ENCODE data around the gene ACSL4.
"Not testable (repeated sequence)": the region's sequence is repeated elsewhere in the genome, so short reads cannot be mapped to it uniquely, and the experiment has no call there.

Gene ACSL4

DNA sequence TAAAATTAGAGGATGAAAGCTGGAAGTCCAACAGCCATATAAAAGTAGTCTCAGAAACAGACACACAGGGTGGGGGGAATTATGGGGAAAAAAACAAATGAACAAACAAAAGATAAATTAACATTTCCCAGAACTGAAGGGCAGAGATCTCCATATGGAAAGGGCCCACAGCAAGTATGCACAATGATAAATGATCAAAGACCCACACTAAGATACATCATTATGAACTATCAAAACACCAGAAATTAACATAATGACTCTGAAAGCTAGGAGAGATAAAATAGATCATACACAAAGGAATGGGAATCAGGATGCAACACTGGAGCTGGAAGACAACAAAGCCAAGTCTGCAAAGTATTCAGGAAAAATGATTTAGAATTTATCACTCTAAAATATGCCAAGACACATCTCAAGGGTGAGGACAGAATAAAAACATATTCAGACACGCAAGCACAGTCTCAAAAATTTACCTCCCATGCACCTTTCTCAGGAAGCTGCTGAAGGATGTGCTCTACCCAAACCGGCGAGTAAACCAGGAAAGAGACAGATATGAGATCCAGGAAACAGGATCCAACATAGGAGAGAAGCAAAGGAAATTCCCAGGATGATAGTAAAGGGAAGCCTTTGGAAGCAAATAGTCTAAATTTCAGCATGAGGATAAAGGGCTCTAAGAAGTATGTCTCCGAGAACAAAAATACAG lies 77.4 kb downstream of the ACSL4 start:
- no peak for DNase-seq (ENCODE audit: extremely low read depth, low read depth)
- TF ChIP-seq CTCF (IDR thresholded peaks at IDR 0.05; ENCODE audit: low read depth, low read length): no peak

- TF ChIP-seq CTCF (IDR thresholded peaks at IDR 0.05; ENCODE audit: low read depth, low read length): no peak
- no peak for DNase-seq (ENCODE audit: extremely low read depth, low read depth)
Observed at GRCh38 chrX:109654516-109655109, 78.4 kb downstream of the ACSL4 start.

DNA sequence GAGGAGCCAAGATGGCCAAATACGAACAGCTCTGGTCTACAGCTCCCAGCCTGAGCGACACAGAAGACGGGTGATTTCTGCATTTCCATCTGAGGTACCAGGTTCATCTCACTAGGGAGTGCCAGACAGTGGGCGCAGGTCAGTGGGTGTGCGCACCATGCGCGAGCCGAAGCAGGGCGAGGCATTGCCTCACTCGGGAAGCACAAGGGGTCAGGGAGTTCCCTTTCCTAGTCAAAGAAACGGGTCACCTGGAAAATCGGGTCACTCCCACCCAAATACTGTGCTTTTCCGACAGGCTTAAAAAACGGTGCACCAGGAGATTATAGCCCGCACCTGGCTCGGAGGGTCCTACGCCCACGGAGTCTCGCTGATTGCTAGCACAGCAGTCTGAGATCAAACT lies 88.4 kb downstream of the ACSL4 start:
- DNase-seq (ENCODE audit: extremely low read depth, low read depth): not testable (repeated sequence)

GRCh38 chrX:109643687-109644086 lies 89.4 kb downstream of the ACSL4 start:
- no peak for TF ChIP-seq CTCF (IDR thresholded peaks at IDR 0.05; ENCODE audit: low read depth, low read length)
- no peak for DNase-seq (ENCODE audit: extremely low read depth, low read depth)

- DNase-seq (ENCODE audit: extremely low read depth, low read depth): no peak
- TF ChIP-seq CTCF (IDR thresholded peaks at IDR 0.05; ENCODE audit: low read depth, low read length): no peak
Observed at GRCh38 chrX:109638158-109638557, 94.9 kb downstream of the ACSL4 start.

DNA sequence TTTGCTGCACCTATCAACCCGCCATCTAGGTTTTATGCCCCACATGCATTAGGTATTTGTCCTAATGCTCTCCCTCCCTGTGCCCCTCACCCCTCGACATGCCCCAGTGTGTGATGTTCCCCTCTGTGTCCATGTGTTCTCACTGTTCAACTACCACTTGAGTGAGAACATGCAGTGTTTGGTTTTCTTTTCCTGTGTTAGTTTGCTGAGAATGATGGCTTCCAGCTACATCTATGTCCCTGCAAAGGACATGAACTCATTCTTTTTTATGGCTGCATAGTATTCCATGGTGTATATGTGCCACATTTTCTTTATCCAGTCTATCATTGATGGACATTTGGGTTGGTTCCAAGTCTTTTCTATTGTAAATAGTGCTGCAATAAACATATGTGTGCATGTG lies 95.6 kb downstream of the ACSL4 start:
- not testable (repeated sequence) for DNase-seq (ENCODE audit: extremely low read depth, low read depth)

DNA sequence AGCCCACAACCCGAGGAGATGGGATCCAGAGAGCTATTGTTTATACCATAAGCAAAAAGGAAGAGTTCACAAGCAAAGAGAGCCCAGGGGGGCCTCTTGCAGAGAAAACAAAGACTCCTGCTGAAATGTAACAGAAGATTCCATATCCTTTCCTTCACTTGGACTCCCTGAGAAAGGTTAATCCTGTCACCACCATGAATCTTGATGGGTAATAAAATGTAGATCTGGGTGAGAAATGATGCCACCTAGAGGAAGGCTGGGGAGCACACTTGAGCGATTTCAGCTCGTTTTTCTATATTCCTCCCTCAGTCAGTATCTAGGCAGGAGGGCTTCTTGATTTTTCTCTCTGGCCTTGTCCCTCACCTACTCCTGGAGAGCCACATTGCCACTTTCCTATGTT lies 97.9 kb downstream of the ACSL4 start:
- DNase-seq (ENCODE audit: extremely low read depth, low read depth): no peak
- TF ChIP-seq CTCF (IDR thresholded peaks at IDR 0.05; ENCODE audit: low read depth, low read length): peak; percentile 37

- DNase-seq (ENCODE audit: extremely low read depth, low read depth): no peak
- TF ChIP-seq CTCF (IDR thresholded peaks at IDR 0.05; ENCODE audit: low read depth, low read length): peak; percentile 44
Observed at GRCh38 chrX:109632906-109633504, 100.1 kb downstream of the ACSL4 start.

Measured in AG09319 (cell line).